Measurements from ENCODE around the gene ZSWIM4.
"Not testable (repeated sequence)": the region's sequence is repeated elsewhere in the genome, so short reads cannot be mapped to it uniquely, and the experiment has no call there.

Gene ZSWIM4

DNA sequence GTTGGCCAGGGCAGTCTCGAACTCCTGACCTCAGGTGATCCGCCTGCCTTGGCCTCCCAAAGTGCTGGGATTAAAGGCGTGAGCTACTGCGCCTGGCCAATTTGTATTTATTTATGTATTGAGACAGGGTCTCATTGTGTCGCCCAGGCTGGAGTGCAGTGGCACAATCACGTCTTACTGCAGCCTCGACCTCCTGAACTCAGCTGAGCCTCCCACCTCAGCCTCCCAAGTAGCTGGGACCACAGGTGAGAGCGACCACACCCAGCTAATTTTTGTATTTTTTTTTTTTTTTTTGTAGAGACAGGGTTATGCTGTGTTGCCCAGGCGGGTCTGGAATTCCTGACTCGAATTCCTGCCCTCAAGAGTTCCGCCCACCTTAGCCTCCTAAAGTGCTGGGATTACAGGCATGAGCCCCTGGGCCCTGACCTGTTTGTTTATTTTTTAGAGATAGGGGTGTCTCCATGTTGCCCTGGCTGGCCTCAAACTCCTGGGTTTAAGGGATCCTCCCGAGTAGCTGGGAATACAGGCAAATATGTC lies 57.0 kb downstream of the ZSWIM4 start:
- not testable (repeated sequence) for DNase-seq

- no peak for DNase-seq
Observed at GRCh38 chr19:13856497-13856896, 61.3 kb downstream of the ZSWIM4 start.

DNA sequence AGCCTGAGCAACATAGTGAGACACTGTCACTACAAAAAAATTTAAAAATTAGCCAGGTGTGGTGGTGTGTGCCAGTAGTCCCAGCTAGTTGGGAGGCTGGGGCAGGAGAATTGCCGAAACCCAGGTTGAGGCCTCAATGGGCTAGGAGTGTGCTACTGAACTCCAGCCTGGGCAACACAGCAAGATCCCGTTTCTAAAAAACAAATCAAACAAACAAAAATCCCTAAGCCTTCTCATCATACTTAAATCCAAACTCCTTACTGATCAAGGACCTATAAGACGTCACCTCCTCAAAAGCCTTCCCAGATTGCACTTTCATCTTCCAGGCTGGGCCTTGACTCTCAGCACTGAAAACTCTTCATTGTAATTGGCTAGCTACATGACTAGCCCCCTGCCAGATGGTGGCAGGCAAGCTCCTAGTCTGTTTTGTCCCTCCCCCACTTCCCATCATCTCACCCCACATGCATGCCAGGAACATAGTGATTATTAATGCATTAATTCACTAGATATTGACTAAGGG lies 64.2 kb downstream of the ZSWIM4 start:
- DNase-seq: no peak

DNA sequence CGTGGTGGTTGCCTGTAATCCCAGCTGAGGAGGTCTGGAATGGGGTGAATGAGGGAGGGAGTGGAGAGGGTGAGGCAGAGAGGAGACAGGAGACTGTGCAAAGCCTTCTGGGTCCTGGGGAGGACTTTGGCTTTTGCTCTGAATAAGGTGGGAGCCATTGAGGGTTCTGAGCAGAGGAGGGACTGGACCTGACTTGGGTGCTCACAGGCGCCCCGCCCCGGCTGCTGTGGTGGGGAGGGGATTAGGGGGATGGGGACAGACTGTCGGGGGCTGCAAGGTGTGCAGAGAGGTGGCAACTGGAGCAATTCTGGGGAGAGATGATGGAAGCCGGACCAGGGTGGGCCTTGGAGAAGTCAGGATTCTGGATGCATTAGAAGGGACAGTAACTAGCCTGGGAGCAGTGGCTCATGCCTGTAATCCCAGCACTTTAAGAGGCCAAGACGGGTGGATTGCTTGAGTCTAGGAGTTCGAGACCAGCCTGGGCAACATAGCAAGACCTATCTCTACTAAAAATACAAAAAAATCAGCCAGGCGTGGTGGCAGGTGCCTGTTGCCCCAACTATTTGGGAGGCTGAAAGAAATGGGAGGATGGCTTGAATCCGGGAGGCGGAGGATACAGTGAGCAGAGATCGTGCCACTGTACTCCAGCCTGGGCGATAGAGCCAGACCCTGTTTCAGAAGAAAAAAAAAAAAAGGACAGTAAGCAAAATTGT lies 65.6 kb downstream of the ZSWIM4 start:
- no peak for DNase-seq

DNA sequence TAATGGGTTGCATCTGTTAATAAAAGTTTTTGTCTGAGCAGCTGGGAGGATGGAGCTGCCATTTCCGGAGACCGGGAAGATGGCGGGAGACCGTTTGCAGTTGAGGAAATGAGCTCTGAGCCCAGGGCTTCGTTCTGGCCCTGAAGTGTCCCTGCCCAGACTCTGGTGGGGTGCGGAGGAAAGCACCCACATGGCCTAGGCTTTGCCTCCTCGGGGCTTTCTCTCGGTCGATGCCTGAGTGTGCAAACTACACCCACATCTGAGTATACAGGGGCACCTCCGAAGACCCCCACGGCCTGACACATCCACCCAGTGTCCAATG lies 66.1 kb downstream of the ZSWIM4 start:
- no peak for DNase-seq

DNA sequence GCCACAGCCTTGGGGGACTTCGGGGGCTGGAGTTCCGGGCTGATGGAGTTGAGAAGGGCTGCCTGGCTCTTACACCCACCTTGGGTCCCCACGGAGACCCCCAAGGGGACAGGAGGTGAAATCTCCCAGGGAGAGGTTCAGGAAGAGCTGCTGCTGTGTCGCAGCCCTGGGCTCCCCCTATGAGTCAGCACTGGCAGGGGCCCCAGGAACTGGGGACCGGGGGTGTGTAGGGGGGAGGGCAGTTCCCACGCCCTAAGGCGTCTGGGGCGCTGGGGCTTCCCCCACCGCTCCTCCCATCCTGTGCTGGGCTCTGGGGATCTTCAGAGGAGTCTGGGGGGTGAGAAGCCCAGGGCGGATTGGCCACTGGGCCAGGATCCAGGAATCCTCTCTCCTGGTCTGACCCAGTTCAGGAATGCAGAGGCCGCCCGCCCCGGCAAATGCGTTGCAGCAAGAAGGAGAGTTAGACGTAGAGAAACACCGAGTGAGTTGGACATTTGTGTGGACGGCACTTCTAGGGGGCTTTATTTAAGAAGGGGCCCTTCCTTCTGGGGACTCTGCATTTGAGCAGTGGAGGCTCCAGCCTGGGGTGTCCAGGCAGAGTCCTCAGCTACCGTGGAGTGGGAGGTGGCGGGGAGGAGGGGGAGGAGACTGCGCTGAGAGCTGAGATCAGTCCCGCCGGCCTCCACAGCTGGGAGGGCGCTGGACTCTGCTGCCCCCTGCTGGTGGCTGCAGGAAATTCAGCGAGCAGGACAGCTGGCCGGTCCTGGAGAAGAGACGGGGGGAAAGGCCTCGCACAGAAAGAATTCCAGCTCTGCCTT lies 66.7 kb downstream of the ZSWIM4 start:
- DNase-seq: peak; percentile 79

DNA sequence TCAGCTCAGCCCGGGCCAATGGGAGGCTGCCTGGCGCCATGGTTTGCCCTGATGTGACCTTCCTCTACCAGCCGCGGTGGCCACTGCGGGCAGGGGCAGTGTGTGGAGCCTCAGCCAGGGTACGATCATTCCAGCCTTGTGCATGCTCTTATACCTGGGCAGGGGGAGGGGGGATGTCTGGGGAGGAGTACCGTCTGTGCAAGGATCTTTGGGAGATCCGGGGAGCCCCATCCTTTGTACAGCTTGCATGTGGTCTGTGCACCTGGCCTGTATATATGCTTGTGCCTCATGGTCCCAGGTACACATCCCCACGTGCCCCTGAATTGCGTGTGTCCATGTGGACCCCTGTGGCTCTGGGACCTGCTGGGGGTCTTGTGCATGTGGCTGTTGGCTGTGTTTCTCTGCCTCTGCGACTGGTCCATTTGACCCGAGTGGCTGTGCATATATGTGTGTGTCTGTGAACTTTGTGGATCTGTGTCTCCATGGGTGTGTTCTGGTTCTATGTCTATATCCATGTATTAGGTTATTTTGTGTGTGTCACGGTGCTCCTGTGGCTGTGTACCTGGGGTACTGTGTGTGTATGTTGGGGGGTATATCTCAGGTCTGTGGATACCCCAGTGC lies 68.9 kb downstream of the ZSWIM4 start:
- no peak for DNase-seq

GRCh38 chr19:13864667-13865570 lies 69.7 kb downstream of the ZSWIM4 start:
- DNase-seq: no peak

DNA sequence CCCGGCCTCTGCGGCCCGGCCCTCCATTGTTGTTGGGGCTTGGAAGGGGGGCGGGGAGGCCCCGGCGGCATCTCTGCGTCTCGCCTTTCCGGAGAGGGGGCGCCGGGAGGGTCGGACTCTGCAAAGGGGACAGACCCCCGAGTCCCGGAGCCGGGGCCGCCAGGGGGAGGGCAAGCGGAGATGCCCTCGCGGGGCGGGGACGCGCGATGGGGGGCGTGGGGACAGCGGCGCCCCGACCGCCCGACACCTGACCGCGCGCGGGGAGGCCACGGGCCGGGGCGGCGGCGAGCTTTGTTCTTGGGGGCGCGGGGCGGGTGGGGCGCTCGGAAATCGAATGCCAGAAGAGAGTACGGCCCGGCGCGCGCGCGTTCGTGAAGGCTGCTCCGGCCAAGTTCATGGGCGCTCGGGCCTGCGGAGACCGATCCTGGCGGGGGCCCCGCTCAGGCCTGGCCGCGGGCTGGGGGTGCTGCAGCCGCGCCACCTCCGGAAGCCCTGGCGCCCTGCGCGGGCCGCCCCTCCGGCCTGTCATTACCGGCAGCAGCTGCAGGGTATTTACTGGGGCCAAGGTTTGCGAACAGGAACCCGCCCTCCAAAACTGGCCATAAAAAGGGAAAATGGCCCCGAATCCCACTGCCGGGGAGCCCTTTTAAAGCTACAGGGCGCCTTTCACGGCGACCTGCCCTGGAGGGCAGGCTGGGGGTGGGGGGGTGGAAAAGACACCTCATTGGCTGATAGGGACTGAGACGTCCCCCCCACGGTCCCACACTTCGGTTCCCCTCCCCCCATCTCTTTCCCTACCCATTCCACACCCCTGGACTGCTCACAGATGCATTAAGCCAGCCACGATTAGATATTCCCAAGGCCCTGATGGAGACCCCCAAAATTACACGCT lies 70.6 kb downstream of the ZSWIM4 start:
- peak; percentile 16 for DNase-seq

DNA sequence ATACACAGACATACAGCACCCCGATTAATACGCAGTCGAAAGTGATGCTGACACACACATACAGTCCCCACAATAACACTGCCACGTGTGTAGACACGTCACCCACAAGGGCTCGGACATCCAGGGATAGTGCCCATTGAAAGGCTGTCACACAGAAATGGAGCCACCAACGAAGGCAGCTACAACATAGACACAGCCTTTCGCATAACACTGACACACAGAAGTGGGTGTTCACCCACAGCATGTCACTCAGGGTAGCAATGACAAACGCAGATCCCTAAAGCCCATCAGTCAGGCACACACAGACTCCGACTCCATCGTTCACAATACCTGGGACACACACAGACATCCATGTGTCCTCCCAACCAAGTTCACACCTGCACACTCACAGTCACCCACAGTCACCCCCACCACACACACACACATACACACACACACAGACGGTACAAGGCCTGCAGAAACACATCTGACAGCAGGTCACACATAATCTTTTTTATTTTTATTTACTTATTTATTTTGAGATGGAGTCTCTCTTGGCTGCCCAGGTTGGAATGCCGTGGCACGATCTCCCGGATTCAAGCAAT lies 71.3 kb downstream of the ZSWIM4 start:
- DNase-seq: no peak

DNA sequence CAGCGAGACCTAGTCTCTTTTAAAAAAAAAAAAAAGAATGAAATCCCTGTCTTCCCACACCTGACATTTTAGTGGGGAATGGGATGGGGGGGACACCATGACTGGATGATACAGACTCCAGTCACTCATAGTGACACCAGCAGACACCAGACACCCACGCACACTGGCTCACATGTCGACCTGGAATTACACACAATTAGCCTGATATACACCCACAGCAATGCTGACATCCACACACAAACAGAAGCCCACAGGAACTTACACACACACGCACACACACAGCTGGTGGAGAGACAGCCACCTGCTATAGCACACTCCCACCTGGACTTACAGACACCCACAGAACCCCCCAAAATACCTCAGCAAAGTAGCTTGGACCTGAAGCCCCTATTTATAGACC lies 73.4 kb downstream of the ZSWIM4 start:
- DNase-seq: no peak

DNA sequence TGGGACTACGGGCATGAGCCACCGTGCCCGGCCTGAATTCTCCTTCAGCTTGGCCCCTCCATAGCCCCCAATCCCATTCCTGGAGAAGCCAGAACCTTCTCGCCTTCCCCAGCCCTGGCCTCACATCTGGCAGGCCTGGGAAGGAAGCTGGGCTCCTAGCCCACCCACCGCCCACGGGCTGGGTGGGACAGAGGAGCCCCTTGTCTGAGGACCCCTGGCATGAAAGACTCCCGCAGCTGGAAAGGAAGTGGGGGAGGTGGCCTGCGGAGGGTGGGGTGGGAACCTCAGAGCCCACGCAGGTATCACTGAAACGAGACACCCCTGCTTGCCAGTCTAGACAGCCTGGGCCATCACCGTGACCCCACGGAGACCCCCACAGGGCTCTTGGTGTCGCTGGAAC lies 74.0 kb downstream of the ZSWIM4 start:
- DNase-seq: no peak

DNA sequence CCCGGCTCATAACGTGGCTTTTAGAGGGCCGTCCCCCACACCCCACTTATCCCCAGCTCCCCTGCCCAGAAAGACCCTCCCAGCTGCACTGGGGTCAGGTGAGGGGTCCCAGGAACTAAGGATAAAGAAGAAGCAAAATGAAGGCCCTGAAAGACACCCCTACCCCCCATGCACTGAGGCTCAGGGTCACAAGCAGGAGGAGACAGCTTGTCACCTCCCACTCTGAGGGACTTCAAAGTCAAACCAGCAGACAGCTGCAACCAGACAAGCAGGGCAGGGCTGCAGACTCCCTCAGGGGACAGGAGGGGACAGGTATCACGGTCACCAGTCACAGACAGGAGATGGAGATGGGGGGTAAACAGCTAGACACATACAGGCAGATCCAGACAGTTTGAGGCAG lies 75.6 kb downstream of the ZSWIM4 start:
- no peak for DNase-seq

GRCh38 chr19:13872339-13872694 lies 77.1 kb downstream of the ZSWIM4 start:
- DNase-seq: no peak

GRCh38 chr19:13872695-13873389 lies 77.6 kb downstream of the ZSWIM4 start:
- DNase-seq: no peak

DNA sequence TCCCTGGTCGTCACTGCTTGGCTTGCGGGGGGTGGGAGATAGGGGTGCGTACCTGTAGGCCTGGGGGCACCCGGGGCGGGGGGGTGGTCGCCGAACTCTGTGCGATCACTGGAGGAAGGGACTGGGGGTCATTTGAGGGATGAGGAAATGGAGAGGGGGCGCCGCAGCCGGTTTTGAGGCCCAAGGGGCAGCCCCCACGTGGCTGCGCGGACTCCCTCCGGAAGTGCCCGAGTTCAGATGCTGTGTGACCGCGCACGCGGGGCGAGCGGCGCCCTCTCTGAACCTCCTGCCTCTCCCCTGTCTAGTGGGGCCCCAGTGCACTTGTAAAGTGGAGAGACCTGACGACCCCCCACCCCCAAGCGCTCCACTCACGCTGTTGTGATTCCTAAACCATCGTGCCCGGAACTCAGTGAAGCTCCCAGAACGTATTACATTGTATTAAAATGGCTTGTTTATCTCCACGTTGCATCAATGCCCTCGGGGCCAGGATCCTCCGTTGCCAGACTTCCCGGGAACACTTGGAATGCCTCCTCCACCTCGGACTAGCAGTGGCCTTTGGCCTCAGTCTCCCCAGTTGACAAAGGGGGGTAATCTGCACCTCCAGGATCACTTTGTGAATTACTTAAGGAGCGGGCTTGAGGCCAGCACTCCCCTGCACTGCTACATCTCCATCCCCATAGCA lies 78.7 kb downstream of the ZSWIM4 start:
- DNase-seq: no peak

DNA sequence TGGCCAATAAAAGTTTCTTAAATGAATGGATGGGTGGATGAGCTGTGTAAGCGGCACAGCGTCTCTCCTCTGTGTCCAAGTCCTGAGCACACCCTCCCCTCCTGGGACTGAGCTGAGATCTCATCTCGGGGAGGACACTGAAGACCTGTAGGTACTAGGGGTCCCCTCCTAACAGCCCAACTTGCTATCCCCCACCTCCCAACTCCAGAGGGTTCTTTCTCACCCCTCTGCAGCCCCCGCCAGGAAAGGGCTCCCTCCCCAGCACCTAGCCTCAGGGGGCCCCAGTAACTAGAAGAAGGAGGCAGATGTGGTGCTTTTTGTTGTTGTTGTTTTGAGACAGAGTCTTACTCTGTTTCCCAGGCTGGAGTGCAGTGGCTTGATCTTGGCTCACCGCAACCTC lies 80.6 kb downstream of the ZSWIM4 start:
- no peak for DNase-seq

DNA sequence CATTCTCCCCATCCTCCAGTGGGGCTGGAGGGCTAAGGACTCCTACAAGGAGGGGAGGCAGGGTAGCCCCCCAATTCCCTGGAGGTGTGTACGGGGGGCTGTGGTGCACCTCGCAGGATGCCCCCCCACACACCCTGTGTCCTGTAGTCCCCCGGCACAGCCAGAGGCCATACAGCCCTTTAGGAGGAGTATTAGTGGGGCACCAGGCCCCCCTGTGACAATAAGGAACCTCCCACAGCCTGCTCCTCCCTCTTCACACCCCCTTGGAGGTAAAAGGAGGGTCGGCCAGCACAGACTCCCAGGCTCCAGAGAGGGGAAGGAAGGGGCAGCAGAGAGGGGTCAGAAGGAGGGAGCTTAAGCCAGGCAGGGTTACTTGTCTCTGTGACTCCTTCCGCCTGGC lies 81.6 kb downstream of the ZSWIM4 start, which contains the start of gene NANOS3:
TSS of gene NANOS3 (plus strand) at position 301 of the 400 bp plus-strand sequence. CDS start 115 bp downstream, outside the sequence.
- no peak for DNase-seq

GRCh38 chr19:13877303-13877702 lies 82.1 kb downstream of the ZSWIM4 start:
- DNase-seq: no peak
